A549 (cell line): ENCODE measurements around the gene GJB1. TPM values are rescaled to one million over a fixed set of nuclear protein-coding genes. Genes with fewer than 3 reads are reported as not detected.

Experiments used
- ATAC-seq, 2 experiments: fragments of 200-7000 bp in 1 of 2; fragments of >200 bp in 1 of 2; cut with Nextera tagmentation in 1 of 2; cut with Tn5 transposase in 1 of 2; 3 replicates each; pipeline versions ENCODE4 v1.8.0 to v1.9.1; 2018 to 2020; ENCODE audit warnings: mild to moderate bottlenecking in 1 of 2, moderate library complexity in 1 of 2
- CTCF ChIA-PET: fragments of 300-600 bp; sonication (Branson Sonifier 250); formaldehyde crosslinking; extraction: SDS; loops from one replicate; lab custom pipeline; 2021; ENCODE audit warnings: antibody characterized with exemption, inconsistent platforms; lab: Yijun Ruan, JAX
- POLR2A ChIA-PET: fragments of 350-600 bp; formaldehyde crosslinking; extraction: SDS; loops from one replicate; lab custom pipeline; 2021; ENCODE audit warnings: antibody characterized with exemption, inconsistent platforms; lab: Yijun Ruan, JAX
- DNase-seq, 2 experiments: peaks; one replicate each; pipeline versions ENCODE4 v3.0.0 to v3.0.0-alpha.2; 2011 to 2016; ENCODE audit warnings: low read depth in 1 of 2, low spot score in 1 of 2
- FAIRE-seq: peaks from 2 replicates; lab custom pipeline; 2011; peaks lifted over from hg19 to GRCh38; lab: Jason Lieb, UNC
- H3K27ac ChIP-seq, 2 experiments: fragments of >200 bp; sonication (Bioruptor Twin); formaldehyde crosslinking; 3 replicates each; pipeline ENCODE4 v1.5.1; 2016 to 2017
- H3K4me1 ChIP-seq: fragments of >200 bp; sonication (Bioruptor Twin); formaldehyde crosslinking; 3 replicates; pipeline ENCODE4 v1.6.1; 2016
- H3K4me2 ChIP-seq: fragments of >200 bp; sonication (Bioruptor Twin); formaldehyde crosslinking; 3 replicates; pipeline ENCODE4 v1.6.1; 2016
- H3K4me3 ChIP-seq: fragments of >200 bp; sonication (Bioruptor Twin); formaldehyde crosslinking; 3 replicates; pipeline ENCODE4 v1.5.1; 2016
- H3K9me3 ChIP-seq: fragments of >200 bp; sonication (Bioruptor Twin); formaldehyde crosslinking; 3 replicates; pipeline ENCODE4 v1.6.1; 2016
- CBX2 ChIP-seq: fragments of 200-600 bp; sonication (generic); IDR thresholded peaks from 2 replicates; pipeline ENCODE4 v1.6.1; 2016; ENCODE audit warnings: low read depth, mild to moderate bottlenecking, borderline replicate concordance
- CBX8 ChIP-seq: fragments of 200-600 bp; sonication (generic); IDR thresholded peaks from 2 replicates; pipeline ENCODE4 v1.6.1; 2016
- CHD2 ChIP-seq: fragments of 150-350 bp; IDR thresholded peaks from 2 replicates; pipeline ENCODE4 v1.6.1; 2014; ENCODE audit warnings: low read length; ENCODE audit not compliant: partially characterized antibody
- EHMT2 ChIP-seq: fragments of 200-600 bp; sonication (generic); IDR thresholded peaks from 2 replicates; pipeline ENCODE4 v1.6.1; 2016; ENCODE audit warnings: antibody characterized with exemption, low read depth, mild to moderate bottlenecking, moderate library complexity
- FOSB ChIP-seq: fragments of 250-450 bp; sonication (Bioruptor Pico); IDR thresholded peaks from 2 replicates; pipeline ENCODE4 v1.5.0; 2020; ENCODE audit warnings: mild to moderate bottlenecking, moderate library complexity
- FOSL2 ChIP-seq, 2 experiments: fragments of 450-650 bp in 1 of 2; fragments of >200 bp in 1 of 2; sonication (Bioruptor Twin) in 1 of 2; formaldehyde crosslinking; IDR thresholded peaks; 2 replicates each; pipeline versions ENCODE4 v1.5.0 to v1.6.1; 2016 to 2020; ENCODE audit warnings: mild to moderate bottlenecking in 1 of 2, moderate library complexity in 1 of 2
- GATA3 ChIP-seq: IDR thresholded peaks from 2 replicates; pipeline ENCODE4 v1.6.1; 2012; ENCODE audit warnings: borderline replicate concordance
- HDAC2 ChIP-seq: fragments of 200-600 bp; sonication (generic); IDR thresholded peaks from 2 replicates; pipeline ENCODE4 v1.6.1; 2016
- HOXA7 ChIP-seq: fragments of 250-450 bp; sonication (Bioruptor Pico); IDR thresholded peaks from 2 replicates; pipeline ENCODE4 v1.5.0; 2020; ENCODE audit warnings: mild to moderate bottlenecking, moderate library complexity
- HOXB13 ChIP-seq: fragments of 250-450 bp; sonication (Bioruptor Pico); IDR thresholded peaks from 2 replicates; pipeline ENCODE4 v1.5.0; 2020; ENCODE audit warnings: low read depth, mild to moderate bottlenecking, moderate library complexity
- JUN ChIP-seq, 2 experiments: fragments of >200 bp; sonication (Bioruptor Twin); formaldehyde crosslinking; IDR thresholded peaks; 2 replicates in 1 of 2; 3 replicates in 1 of 2; pipeline ENCODE4 v1.6.1; 2016 to 2017
- JUNB ChIP-seq: fragments of >200 bp; sonication (Bioruptor Twin); formaldehyde crosslinking; IDR thresholded peaks from 2 replicates; pipeline ENCODE4 v1.6.1; 2016
- KDM5A ChIP-seq: fragments of 200-600 bp; sonication (generic); IDR thresholded peaks from 2 replicates; pipeline ENCODE4 v1.6.1; 2016; ENCODE audit warnings: antibody characterized with exemption, mild to moderate bottlenecking
- MAFK ChIP-seq: fragments of 450-650 bp; IDR thresholded peaks from 2 replicates; pipeline ENCODE4 v1.6.1; 2014; ENCODE audit not compliant: partially characterized antibody
- MAZ ChIP-seq: fragments of 150-350 bp; IDR thresholded peaks from 2 replicates; pipeline ENCODE4 v1.6.1; 2014; ENCODE audit warnings: antibody characterized with exemption, low read depth, low read length, borderline replicate concordance
- NFE2L2 ChIP-seq: fragments of 150-350 bp; conservative IDR thresholded peaks from 2 replicates; pipeline ENCODE4 v1.6.1; 2014; ENCODE audit warnings: low read length
- RFX5 ChIP-seq: fragments of 450-650 bp; IDR thresholded peaks from 2 replicates; pipeline ENCODE4 v1.7.1; 2014; ENCODE audit warnings: antibody characterized with exemption, mild to moderate bottlenecking, moderate library complexity
- SMC3 ChIP-seq: fragments of >200 bp; sonication (Bioruptor Twin); formaldehyde crosslinking; IDR thresholded peaks from 3 replicates; pipeline ENCODE4 v1.6.1; 2018; ENCODE audit warnings: inconsistent platforms
- SREBF2 ChIP-seq: fragments of 450-650 bp; IDR thresholded peaks from 2 replicates; pipeline ENCODE4 v1.6.1; 2014; ENCODE audit warnings: mild to moderate bottlenecking, moderate library complexity
- TFCP2L1 ChIP-seq: fragments of 250-450 bp; sonication (Bioruptor Pico); IDR thresholded peaks from 2 replicates; pipeline ENCODE4 v1.5.0; 2021; ENCODE audit warnings: mild to moderate bottlenecking
- WGBS: methylation state at CpG from one replicate; pipeline ENCODE4 v1.1.6; 2017; ENCODE audit errors: missing lambda C conversion rate; 5-methylcytosine and 5-hydroxymethylcytosine counted together
- polyA plus RNA-seq, 4 experiments: library from polyadenylated mRNA; depleted of rRNA in 3 of 4; stranded (reverse); fragments of >200 nt; fragmentation: RNase III in 1 of 4; extraction: RNeasy Plus Mini Kit Qiagen cat#74134 plus additional on column Dnase treatment in 1 of 4; gene quantifications; 2 replicates in 3 of 4; 3 replicates in 1 of 4; pipeline ENCODE4 v1.2.3, GENCODE V29; 2011 to 2017
- TF ChIP-seq, protein P1 (sequence below): fragments of 200-600 bp; sonication (generic); IDR thresholded peaks from 2 replicates; pipeline ENCODE4 v1.6.1; 2016; ENCODE audit warnings: antibody characterized with exemption, mild to moderate bottlenecking, moderate library complexity
- TF ChIP-seq, protein P2 (sequence below): fragments of 250-450 bp; sonication (Bioruptor Pico); IDR thresholded peaks from 2 replicates; pipeline ENCODE4 v1.5.0; 2020; ENCODE audit warnings: low read depth, mild to moderate bottlenecking, moderate library complexity

GJB1 gene
- polyA plus RNA-seq, 2 of the 4 experiments (the other 2 are of a cell fraction): 0.13 to 0.39 TPM

DNA sequence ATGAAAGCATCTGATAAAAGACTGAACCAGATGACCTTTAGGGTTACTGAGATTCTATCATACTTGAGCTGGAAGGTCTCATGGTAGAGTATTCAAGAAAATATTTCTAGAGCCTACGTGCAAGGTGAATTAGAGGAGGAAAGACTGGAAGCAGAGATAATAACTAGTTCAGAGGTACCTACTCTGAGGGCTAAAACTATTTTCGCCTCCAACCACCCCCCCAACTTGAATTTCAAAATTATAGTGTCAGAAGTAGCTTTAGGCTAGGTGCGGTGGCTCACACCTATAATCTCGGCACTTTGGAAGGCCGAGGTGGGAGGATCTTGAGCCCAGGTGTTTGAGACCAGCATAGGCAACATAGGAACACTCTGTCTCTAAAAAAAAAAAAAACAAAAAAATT lies 47.5 kb upstream of the GJB1 start:
- no peaks in the 10 kb centered on the region for H3K4me1 ChIP-seq
- POLR2A ChIA-PET: no interaction called here
- DNase-seq (no peak), FAIRE-seq (no peak), ATAC-seq (no peak)
- CTCF ChIA-PET: interaction anchor here (0.9 to 1.5 kb wide), 4 partner anchors 16 to 406 kb away, joined by 3 to 4 read pairs (median 3); no protein-coding TSS in a partner anchor
- H3K4me3 ChIP-seq: no peak overlapping the region
- no peak overlapping the region for H3K27ac ChIP-seq
- TF ChIP-seq SMC3 (no peak), CBX2 (no peak), HOXB13 (no peak), TFCP2L1 (CRISPR knock-in tag) (no peak), GATA3 (no peak), SREBF2 (no peak), HOXA7 (CRISPR knock-in tag) (no peak), CHD2 (no peak), KDM5A (no peak), EHMT2 (no peak), MAFK (no peak), FOSB (CRISPR knock-in tag) (no peak), CBX8 (no peak), JUNB (no peak), MAZ (no peak), HDAC2 (no peak), JUN (IDR thresholded peaks at IDR 0.05) (no peak), NFE2L2 (no peak)
- TF ChIP-seq, protein P1, sequence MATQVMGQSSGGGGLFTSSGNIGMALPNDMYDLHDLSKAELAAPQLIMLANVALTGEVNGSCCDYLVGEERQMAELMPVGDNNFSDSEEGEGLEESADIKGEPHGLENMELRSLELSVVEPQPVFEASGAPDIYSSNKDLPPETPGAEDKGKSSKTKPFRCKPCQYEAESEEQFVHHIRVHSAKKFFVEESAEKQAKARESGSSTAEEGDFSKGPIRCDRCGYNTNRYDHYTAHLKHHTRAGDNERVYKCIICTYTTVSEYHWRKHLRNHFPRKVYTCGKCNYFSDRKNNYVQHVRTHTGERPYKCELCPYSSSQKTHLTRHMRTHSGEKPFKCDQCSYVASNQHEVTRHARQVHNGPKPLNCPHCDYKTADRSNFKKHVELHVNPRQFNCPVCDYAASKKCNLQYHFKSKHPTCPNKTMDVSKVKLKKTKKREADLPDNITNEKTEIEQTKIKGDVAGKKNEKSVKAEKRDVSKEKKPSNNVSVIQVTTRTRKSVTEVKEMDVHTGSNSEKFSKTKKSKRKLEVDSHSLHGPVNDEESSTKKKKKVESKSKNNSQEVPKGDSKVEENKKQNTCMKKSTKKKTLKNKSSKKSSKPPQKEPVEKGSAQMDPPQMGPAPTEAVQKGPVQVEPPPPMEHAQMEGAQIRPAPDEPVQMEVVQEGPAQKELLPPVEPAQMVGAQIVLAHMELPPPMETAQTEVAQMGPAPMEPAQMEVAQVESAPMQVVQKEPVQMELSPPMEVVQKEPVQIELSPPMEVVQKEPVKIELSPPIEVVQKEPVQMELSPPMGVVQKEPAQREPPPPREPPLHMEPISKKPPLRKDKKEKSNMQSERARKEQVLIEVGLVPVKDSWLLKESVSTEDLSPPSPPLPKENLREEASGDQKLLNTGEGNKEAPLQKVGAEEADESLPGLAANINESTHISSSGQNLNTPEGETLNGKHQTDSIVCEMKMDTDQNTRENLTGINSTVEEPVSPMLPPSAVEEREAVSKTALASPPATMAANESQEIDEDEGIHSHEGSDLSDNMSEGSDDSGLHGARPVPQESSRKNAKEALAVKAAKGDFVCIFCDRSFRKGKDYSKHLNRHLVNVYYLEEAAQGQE: no peak
- TF ChIP-seq, protein P2, sequence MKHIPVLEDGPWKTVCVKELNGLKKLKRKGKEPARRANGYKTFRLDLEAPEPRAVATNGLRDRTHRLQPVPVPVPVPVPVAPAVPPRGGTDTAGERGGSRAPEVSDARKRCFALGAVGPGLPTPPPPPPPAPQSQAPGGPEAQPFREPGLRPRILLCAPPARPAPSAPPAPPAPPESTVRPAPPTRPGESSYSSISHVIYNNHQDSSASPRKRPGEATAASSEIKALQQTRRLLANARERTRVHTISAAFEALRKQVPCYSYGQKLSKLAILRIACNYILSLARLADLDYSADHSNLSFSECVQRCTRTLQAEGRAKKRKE (CRISPR knock-in tag): no peak
- no peak overlapping the region for H3K4me2 ChIP-seq
- 74% methylated on average over 5 of the region's 5 CpGs for WGBS
- H3K9me3 ChIP-seq: no peaks in the 10 kb centered on the region

GRCh38 chrX:71177327-71177726 lies 45.7 kb upstream of the GJB1 start:
- POLR2A ChIA-PET: no interaction called here
- no peak for FAIRE-seq
- no peak for DNase-seq
- 55% methylated on average over 3 of the region's 3 CpGs for WGBS
- no peak for TF ChIP-seq SMC3
- TF ChIP-seq FOSL2 (IDR thresholded peaks at IDR 0.05): no peak
- TF ChIP-seq FOSL2 (CRISPR knock-in tag; IDR thresholded peaks at IDR 0.05): no peak
- TF ChIP-seq MAFK: no peak
- TF ChIP-seq RFX5: no peak
- H3K4me1 ChIP-seq: peaks cover 6% of the 10 kb centered on the region; the same call in 1 of the 3 replicates
- CTCF ChIA-PET: interaction anchor here (0.9 to 5.1 kb wide), 4 partner anchors 65 to 408 kb away, joined by 3 to 35 read pairs (median 10); no protein-coding TSS in a partner anchor
- H3K27ac ChIP-seq: no peak overlapping the region
- no peaks in the 10 kb centered on the region for H3K9me3 ChIP-seq
- H3K4me3 ChIP-seq: no peak overlapping the region
- no peak for ATAC-seq
- no peak overlapping the region for H3K4me2 ChIP-seq
